Suprapubic skin (tissue), 3 donors: ENCODE results near the gene TPM4.

Experiments used
- POLR2A ChIP-seq, 2 donors: fragments of 450-650 bp; IDR thresholded peaks; one replicate each; pipeline ENCODE4 v1.6.1; 2017; ENCODE audit warnings: antibody characterized with exemption in 2 of 2, mild to moderate bottlenecking in 2 of 2, moderate library complexity in 2 of 2
- TF ChIP-seq, protein P1 (sequence below), 2 donors: fragments of 200-600 bp in 1 of 2; fragments of 450-650 bp in 1 of 2; sonication (generic) in 1 of 2; IDR thresholded peaks; one replicate each; pipeline ENCODE4 v1.5.1; 2016 to 2019; ENCODE audit warnings: antibody characterized with exemption in 2 of 2, mild to moderate bottlenecking in 1 of 2, moderate library complexity in 1 of 2

DNA sequence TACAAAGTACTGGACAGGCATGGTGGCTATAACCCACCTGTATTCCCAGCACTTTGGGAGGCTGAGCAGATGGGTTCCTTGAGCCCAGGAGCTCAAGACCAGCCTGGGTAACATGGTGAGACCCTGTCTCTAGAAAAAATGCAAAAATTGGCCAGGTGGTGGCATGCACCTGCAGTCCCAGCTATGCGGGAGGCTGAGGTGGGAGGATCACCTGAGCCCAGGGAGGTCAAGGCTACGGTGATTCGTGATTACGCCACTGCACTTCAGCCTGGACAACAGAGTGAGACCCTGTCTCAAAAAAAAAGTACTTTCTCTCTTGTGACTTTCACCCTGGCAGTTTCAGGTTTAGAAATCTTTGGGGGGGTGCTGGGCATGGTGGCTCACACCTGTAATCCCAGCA is 24.2 kb downstream of the TPM4 start:
- TF ChIP-seq POLR2A (IDR thresholded peaks at IDR 0.05), result no peak
- TF ChIP-seq, protein P1, sequence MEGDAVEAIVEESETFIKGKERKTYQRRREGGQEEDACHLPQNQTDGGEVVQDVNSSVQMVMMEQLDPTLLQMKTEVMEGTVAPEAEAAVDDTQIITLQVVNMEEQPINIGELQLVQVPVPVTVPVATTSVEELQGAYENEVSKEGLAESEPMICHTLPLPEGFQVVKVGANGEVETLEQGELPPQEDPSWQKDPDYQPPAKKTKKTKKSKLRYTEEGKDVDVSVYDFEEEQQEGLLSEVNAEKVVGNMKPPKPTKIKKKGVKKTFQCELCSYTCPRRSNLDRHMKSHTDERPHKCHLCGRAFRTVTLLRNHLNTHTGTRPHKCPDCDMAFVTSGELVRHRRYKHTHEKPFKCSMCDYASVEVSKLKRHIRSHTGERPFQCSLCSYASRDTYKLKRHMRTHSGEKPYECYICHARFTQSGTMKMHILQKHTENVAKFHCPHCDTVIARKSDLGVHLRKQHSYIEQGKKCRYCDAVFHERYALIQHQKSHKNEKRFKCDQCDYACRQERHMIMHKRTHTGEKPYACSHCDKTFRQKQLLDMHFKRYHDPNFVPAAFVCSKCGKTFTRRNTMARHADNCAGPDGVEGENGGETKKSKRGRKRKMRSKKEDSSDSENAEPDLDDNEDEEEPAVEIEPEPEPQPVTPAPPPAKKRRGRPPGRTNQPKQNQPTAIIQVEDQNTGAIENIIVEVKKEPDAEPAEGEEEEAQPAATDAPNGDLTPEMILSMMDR (IDR thresholded peaks at IDR 0.05), result no peak
